ENCODE data around the gene FBLN2.

Gene FBLN2

DNA sequence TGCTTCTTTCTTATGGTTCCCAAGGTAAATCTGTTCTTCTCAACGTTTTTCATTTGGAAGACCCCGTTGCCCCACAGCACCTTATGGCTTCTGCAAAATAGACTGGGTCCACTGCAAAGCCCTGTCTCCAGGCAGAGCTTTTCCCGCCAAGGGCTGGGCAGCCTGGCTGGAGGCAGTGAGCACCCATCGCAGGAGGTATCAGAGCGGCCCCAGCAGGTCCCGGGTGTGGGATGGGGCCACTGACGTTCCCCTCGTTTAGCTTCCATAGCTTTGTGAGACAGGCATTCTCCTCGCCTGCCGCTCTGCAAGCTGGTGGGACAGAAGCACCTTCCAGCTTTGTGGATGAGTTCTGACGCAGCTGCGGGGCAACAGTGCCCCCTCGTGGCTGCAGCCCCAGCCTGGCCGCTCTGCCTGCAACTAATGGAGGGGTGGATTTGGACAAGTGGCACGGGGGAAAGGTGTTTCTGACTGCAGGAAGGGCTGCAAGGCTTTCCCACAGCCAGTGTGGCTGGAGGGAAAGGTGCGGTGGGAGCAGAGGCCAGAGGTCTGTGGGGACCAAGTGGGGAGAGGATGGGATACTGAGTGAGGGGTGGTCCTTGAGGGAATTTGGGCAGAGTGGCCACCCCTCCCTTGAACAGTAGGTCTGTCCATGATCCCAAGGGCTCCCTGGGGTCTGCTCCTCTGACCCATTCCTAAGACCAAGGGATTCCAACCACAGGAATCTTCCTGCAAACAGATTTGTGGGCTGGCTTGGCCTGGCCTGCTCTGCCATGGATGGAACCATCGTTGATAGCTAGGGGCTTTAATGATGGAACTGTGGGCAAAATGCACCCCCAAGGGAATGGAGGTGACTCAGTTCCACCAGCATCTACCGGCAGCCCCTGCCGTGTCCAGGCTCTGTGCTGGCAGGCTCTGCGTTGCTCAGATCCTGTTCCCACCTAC, 99.4 kb downstream of the FBLN2 start:
- DNase-seq (ENCODE audit: low spot score): peak; percentile 85

DNA sequence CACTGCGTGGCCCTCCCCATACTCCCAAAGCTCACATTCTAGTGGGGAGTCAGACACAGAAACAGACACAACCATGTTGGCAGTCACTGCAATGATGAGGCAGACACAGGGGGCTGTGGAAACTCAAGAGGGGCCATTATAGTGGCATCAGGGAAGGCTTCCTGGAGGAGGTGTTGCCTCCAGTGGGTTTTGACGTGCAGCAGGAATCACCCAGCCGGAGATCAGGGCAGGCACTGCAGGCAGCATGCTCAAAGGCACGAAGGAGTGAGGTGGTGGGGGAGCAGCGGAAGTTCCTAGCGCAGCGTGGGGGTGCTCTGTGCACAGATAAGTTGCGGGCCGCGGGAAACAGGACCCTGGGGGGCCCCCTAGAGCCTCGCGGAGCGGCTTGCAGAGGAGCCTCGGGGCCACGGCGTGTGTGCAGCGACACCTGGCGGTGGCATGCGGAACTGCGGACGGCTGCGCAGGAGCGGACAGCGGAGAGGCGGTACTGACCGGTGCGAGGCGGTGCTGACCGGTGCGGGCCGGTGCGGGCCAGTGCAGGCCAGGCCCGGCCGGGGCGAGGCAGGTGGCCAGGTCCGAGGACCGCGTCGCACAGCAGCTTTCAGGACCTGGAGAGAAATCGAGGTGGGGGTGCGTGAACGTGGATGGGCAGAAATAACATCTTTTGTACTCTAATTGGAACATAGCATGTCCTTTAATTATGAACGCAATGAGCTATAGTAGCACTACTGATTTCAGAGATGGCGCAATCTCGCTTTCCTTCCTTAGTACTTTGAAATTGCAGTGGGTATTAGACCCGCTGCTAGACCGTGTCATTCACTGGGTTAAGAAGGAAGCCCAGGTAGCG, 101.5 kb downstream of the FBLN2 start:
- peak; percentile 85 for DNase-seq (ENCODE audit: low spot score)

DNA sequence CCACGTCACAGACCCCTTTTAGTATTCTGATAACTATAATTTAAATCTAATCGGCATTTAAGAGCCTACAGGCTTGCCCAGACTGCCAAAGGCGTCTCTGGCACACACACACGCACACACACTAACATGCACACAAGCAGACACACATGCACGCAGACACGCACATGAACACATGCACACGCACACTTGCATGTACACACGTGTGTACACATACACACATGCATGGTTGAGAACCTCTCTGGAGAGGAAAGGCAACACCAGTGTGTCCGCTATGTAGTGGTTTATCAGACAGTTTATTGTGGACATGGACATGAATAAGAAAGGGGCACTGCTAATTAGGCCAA, 102.1 kb downstream of the FBLN2 start:
- DNase-seq (ENCODE audit: low spot score): no peak

DNA sequence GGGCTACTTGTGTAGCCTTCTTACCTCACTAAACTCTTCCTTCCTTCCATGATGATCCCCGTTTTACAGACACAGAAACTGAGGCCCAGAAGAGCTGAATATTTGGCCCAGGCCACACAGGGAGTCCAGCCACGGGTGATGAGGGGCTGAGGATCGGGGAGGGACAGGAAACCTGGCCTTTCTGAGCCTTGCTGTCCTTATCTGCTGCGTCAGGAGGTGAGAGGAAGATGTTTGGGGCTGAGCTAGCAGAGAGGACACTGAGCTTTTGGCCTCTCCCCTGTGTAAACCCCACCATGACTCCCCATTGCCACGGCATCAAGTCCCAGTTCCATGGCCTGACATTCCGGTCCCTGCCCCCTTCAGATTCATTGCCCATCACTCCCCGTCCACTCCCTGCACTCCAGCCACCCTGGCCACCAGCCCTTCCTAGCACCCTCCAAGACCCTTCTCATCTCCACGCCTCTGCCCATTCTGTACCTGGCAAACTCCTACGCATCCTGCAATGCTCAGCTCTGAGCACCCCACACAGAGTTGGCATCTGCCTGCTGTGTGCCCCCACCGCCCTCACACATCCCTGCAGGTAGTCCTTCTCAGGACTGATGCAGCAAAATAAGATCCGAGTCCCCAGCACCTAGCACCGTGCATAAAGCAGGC, 103.0 kb downstream of the FBLN2 start:
- DNase-seq (ENCODE audit: low spot score): no peak

DNA sequence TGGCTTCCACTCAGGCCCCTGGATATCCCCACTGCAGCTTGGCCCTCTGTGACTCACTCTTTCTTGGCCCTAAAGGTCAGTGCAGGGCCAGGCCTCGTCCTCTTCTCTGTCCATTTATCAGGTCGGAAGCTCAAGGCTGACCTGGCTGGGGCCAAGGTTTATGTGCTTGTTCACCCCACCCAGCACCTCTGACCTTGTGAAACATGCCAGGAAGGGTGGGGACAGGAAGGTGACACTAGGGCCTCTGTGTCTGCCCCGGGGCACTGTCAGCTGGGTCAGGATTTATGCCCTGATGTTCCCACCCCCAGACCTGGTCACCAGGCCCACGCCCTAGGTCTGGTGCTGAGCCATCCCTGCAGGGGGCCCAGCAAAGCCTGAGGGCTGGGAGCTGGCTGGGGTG, 103.8 kb downstream of the FBLN2 start:
- DNase-seq (ENCODE audit: low spot score): no peak

DNA sequence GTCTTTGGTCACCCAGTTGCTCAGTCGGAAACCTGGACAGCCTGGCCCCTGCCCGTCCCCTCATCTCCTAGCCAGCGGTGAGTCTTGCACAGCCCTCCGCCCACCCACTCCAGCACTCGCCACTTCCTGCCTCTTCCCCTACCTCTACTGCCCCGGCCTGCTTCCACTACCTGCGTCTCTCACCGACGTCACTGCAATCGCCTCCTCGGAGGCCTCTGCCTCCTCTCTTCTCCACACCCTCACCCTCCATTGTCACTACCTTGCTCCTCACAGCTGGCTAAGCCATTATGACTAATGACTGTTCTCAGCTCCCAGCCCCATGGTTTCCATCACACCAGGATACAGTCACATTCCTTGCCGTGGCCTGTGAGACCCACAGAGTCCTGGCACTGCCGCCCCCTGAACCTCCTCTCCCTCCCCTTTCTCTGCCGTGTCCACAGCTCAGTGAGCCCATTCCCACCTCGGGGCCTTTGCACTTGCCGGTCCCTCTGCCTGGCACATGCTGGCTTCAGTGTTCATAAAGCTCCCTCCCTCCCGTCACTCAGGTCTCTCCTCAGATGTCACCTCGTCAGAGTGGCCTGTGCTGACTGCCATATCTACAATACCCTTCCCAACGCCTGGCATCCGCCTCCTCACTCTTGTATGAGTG, 104.8 kb downstream of the FBLN2 start:
- no peak for DNase-seq (ENCODE audit: low spot score)

DNA sequence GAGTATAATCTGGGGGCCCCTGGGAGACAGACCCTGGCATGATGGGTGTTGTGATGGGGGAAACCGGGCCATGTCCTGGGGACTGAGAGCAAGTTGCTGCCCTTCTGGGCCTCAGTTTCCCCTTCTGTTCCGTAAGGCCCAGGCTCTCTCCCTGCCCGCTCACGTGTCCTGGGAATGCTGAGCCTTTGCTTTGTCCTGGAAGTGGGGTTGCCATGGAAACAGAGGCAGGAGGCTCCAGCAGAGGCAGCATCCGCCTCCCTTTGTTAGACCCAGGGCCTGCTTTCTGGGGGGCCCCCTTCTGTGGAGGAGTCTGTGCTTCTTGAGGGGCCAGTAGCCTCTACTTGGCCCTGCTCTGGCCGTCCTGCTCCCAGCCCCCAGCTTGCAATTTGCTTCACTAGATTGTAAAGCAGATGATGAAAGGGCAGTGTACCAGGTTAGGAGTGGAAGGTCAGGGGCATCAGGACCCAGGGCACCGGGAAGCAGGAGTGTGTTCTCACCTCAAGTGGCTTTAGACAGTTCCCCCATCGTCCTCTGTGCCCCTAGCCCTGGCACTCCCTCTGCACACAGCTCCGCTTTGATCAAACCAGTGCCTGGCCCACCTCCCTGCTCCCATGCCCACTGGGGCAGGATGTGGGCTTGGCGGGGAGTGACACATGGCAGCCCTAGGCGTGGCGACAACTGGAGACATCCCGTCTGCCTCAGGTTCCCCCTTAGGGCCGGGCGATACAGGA, 105.6 kb downstream of the FBLN2 start:
- no peak for DNase-seq (ENCODE audit: low spot score)

DNA sequence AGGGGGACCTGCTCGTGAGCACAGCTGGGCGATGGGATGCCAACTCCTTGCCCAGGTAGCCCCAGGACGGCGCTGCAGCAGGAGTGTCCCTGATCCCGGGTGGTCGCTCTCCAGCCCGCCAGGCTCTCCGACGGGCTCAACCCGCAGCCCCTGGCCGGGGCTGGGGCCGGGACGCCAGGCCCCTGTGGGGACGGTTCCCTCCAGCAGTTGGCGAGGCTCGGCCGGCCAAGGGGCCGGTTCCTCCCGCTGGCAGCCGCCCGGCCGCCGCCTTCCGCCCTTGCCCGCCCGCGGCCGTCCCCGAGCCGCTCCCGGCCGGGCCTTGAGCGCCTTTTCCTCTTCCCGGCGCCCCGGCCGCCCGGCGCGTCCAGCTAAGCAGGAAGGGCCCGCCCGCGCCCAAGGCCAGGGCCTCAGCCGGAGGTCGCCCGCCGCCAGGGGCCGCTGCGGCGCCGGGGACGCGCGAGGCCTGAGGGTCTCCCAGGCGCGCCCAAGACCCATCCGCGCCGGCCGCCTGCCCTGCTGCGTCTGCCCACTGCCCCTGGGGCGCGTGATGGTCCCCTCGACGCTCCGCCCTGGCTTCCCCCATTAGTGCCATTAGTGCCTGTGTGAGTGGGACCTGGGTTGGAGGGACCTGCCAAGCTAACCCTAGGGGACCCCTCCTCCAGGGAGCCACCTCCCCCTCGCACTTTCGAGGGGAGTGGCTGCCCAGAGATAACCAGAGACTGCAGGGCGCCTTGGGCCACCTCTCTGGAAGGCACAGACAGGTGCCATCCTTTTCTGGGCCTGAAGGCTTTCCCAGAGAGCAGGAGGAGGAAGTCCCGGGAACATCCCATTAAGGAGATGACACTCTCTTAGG, 106.4 kb downstream of the FBLN2 start:
- peak; percentile 49 for DNase-seq (ENCODE audit: low spot score)

DNA sequence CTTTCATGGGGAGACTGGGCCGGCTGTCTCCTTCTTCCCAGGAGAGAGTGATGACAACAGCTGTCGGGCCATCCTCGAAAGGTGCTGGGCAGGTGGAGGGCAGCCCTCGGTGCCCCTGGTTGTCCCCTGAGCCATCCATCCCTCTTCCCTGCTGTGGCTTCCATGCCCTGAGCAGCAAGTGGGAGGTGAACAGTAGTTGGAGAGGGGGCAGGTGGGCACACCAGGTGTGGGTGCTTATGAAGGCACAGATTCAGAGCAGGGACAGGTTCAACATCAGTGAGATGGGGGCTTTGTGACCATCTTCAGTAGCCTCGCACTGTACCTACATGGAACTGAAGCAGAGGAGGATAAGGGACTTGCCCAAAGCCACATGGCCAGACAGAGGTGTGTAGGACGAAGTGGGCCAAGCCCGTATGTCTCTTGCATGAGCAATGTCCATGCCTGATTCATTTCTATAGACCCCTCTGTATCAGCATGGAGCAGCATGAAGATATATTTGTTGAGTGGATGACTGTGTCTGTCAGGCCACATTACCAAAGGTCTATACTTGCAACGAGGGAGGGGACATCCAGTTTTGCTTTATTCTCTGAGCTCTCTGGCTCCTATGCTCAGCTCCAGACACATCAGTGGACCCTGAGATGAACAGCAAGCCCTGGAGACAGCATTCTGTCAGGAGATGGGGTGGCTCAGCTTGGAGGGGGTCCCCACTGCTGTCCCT, 107.8 kb downstream of the FBLN2 start:
- DNase-seq (ENCODE audit: low spot score): no peak

DNA sequence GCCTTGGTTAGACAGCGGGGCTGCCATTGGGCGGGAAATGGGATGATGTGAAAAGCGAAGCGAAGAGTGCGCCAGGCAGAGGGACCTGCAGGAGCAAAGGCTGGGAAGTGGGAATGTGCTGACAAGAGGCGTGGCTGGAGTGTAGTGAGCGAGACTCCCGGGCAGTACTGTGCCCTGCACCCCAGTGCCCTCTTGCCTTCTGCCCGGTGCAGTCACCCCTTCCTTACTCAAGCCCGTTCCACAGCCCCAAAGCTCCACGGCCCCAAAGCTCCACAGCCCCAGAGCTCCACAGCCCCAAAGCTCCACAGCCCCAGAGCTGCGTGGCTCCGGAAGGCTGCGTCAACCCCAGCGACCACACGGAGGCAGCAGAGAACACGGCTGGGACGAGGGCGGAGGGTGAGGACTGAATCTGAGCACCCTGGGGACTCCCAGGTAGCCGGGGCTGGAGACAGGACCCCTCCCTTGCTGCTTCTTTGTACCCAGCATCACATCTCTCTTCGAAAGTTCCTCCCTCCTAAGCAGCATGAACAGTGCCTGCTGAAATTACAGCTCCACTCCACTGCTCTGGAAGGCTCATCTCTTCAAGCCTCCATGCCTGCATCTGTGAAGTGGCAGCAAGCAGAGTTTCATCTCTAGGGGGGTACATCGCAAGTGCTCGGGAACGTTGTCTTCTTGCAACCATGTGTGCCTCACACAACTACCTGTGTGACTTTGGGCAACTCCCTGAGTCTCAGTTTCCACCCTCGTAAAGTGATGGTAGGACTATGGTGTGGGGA, 108.9 kb downstream of the FBLN2 start:
- peak; percentile 83 for DNase-seq (ENCODE audit: low spot score)

DNA sequence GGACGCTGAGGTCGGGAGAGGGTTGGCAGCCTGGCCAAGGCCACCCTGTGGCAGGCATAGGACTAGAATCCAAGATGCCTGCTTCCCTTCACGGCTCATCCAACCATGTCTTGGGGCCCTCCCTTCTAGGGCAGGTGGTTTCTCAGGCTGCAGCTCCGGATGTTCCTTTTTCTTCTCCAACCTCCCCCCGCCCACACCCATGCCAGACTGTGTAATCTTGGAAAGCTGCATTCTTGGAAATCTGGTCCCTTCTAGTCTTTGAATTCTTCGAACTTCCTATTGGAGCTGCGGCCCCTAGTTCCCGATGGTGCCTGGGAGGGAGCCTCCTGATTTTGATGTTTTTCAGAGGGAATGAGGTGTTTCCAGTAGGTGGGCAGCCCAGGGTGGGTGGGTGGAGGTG, 109.8 kb downstream of the FBLN2 start:
- DNase-seq (ENCODE audit: low spot score): no peak

DNA sequence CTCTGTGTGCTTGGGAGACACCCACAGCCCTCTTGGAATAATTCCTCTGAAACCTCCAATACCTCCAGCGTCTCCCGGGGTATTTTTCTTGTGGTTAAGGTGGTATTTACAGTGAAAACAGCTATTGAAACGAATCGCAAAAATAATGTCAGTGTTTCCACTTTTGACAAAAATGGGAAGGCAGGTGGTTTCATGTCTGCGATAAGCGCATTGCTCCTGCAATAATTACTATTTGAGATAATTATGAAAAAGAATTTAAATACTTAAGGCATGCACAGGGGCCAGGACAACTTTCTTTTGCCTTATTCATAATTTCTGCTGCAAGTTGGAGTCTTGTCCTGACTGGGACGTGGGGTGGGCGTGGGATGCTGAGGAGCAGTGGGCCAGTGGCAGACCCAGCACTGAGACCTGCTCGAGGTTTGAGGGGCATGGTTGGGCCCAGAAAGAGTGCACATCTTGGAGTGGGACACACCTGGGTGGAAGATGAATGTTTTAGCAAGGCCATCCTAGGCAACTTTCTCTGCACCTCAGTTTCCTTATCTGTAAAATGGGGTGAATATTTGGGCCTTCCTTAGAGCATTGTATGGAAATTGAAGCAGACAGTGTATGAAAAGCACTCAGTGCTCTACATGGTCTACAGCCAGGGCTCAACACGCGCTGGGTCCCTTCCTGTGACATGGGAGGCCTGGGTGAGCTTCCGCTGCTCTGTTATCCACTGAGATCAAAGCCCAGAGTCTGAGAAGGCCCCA, 110.5 kb downstream of the FBLN2 start:
- DNase-seq (ENCODE audit: low spot score): no peak

DNA sequence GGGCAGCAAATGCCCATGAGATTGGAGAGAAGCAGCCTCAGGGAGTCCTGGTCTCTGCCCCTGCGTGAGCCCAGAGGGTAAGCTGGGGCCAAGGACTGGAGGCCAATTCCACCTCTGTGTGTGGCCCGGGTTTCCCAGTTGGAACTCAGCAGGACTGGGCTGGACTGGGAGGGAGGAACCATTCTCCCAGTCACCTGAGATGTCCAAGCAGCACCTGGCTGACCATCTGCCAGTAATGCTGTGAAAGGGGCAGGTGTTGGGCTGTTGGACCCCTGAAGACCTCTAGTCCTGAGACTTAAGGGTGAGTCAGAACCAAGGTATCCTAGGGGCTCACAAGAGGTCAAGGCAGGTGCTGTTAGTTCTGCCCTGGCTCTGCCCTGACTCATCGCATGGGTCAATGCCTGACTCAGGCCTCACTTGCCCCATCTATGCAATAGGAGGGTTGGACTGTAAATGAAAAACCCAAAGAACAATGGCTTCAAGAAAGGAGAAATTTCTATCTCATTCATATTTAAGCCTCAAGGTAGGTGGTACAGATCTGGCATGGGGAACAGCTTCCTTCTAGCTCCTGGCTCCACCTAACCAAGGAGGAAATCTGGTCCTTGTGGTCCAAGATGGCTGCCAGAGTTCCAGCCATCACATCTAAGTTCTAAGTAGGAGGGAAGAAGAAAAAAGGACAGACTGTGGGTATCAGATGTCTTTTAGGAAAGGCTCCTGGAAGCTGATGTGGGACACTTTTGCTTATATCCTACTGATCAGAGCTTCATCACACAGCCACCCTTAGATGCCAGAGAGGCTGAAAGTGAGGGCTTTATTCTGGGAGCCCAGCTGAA, 111.3 kb downstream of the FBLN2 start:
- DNase-seq (ENCODE audit: low spot score): no peak

DNA sequence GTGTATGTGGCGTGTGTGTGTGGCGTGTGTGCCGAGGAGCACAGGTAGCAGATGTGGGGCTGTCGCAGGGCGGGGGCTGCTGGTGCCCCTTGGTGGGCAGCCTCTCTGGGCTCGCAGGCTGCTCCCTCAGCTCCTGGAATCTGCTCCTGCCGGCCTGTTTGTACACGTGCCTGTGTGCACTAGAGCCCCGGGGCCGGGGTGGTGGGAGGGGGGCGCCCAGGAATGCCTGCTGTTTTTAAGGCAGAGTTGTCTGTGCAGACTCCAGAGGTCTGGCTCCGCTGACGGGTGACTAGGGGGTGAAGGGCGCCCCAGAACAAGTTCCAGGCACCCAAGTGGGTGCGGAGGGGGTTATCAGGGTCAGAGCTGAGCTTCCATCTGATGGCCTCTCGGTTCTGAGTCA, 112.2 kb downstream of the FBLN2 start:
- DNase-seq (ENCODE audit: low spot score): no peak

DNA sequence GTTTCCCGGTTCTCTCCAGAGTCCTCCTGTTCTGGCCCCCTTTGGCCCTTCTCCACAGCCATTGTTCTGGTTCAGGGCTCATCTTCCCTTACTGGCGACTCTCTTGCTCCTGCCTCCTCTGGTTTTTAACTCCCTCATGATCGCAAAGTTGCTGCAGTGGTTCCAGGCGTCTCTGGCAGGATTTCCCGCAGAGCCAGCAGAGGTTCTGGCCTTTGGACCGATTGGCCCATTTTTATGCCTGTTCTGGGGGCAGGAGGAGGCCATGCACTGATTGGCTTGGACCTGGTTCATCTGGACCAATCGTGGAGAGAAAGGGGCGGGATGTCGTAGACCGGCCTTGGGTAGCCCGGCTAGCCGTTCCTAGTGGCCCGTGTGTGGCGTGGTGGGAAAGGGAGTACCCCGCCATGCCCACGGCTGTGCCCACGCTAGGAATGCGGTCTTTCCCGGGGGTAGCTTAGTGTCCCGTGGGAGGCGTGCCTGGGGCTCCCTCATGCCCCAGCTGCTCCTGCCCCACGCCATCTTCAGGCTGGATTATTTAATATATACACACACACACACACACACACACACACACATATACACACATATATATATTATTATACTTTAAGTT, 113.4 kb downstream of the FBLN2 start:
- no peak for DNase-seq (ENCODE audit: low spot score)

DNA sequence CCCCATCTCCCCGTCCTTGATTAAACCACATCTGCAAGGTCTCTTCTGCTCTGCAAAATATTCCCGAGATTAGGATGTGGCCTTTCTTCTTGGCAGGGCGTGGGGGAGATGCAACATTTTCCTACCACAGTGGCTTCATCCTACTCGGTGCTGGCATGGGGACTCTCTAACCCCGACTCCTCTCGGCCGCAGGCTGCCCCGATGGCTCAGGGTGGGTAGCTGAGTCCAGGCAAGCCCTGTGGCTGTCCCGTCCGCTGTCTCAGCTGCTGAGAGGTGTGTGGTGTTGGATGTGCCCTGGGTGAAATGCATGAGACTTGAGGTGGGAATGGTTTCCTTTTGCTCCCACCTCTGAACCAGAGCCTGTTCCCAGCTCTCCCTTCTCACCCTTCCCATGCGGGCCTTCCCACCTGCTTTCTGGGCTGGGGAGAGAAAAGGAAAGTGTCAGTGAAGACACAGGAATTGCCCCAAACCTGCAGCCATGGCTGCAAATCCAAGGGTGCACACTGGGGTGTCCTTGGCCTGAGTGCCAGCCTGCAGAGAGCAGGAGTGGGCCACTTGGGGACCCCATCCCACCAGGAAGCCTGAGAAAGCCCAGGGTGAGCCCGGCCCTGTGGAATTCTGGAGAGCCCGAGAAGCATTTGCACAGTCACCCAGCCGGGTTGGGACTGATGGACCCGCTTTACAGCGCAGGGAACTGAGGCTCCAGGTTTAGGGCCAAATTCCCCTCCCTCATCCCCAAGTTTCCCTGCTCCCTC, 115.0 kb downstream of the FBLN2 start:
- DNase-seq (ENCODE audit: low spot score): no peak

All from germinal center (tissue), 1 donor.